IMR-90 (cell line): Measurements from ENCODE around the gene IFT74. TPM values are rescaled to one million over a fixed set of nuclear protein-coding genes. Genes with fewer than 3 reads are reported as not detected.

ENCODE experiments used
- ATAC-seq: fragments of 200-7000 bp; cut with Tn5 transposase; 2 replicates; pipeline ENCODE4 v1.9.1; 2020; ENCODE audit warnings: low read depth, mild to moderate bottlenecking, moderate library complexity
- BruUV-seq: library from RNA; stranded (reverse); fragments of 400-500 nt; replicated peaks from 2 replicates; lab custom pipeline; 2021; lab: Mats Ljungman, UMichigan
- CTCF ChIA-PET: fragments of 300-600 bp; formaldehyde crosslinking; extraction: SDS; loops from one replicate; lab custom pipeline; 2021; ENCODE audit warnings: antibody characterized with exemption; lab: Yijun Ruan, JAX
- POLR2A ChIA-PET: fragments of 300-600 bp; sonication (Branson Sonifier 250); formaldehyde crosslinking; loops from one replicate; lab custom pipeline; 2022; ENCODE audit warnings: antibody characterized with exemption; ENCODE audit not compliant: unreplicated experiment; lab: Charles Lee
- DNase-seq: peaks from one replicate; pipeline ENCODE4 v3.0.0; 2013
- H2AFZ ChIP-seq: replicated peaks from 2 replicates; pipeline ENCODE3; 2013; ENCODE audit warnings: low read length, mild to moderate bottlenecking; ENCODE audit not compliant: poor library complexity
- H2AK5ac ChIP-seq: 2 replicates; pipeline ENCODE4 v1.6.1; 2013; ENCODE audit warnings: low read depth, low read length, inconsistent platforms
- H2AK9ac ChIP-seq: replicated peaks from 2 replicates; pipeline ENCODE3; 2013; ENCODE audit warnings: mild to moderate bottlenecking, low read depth, low read length, moderate library complexity; ENCODE audit not compliant: poor library complexity
- H2BK120ac ChIP-seq: 2 replicates; pipeline ENCODE4 v1.6.1; 2013; ENCODE audit warnings: low read depth, low read length, inconsistent platforms
- H2BK15ac ChIP-seq: 3 replicates; pipeline ENCODE4 v1.6.1; 2013; ENCODE audit warnings: low read depth, low read length, inconsistent platforms
- H2BK20ac ChIP-seq: 2 replicates; pipeline ENCODE4 v1.6.1; 2013; ENCODE audit warnings: low read depth, mild to moderate bottlenecking, inconsistent platforms, low read length, moderate library complexity
- H2BK5ac ChIP-seq: 2 replicates; pipeline ENCODE4 v1.6.1; 2013; ENCODE audit warnings: mild to moderate bottlenecking, low read depth, low read length, inconsistent platforms; ENCODE audit not compliant: poor library complexity, severe bottlenecking
- H3K14ac ChIP-seq: replicated peaks from 2 replicates; pipeline ENCODE4 v1.6.1; 2013; ENCODE audit warnings: low read depth, low read length, inconsistent platforms
- H3K18ac ChIP-seq: 2 replicates; pipeline ENCODE4 v1.6.1; 2013; ENCODE audit warnings: low read depth, low read length, control low read depth
- H3K23ac ChIP-seq: 2 replicates; pipeline ENCODE4 v1.6.1; 2013; ENCODE audit warnings: low read depth, low read length, inconsistent platforms
- H3K27ac ChIP-seq: 2 replicates; pipeline ENCODE4 v1.5.1; 2013; ENCODE audit warnings: mild to moderate bottlenecking, control low read depth, low read length; ENCODE audit not compliant: insufficient read depth
- H3K27me3 ChIP-seq: 2 replicates; pipeline ENCODE4 v1.6.1; 2013; ENCODE audit warnings: low read length; ENCODE audit not compliant: control insufficient read depth, insufficient read depth
- H3K36me3 ChIP-seq: 2 replicates; pipeline ENCODE4 v1.6.1; 2013; ENCODE audit warnings: low read length, mixed read lengths; ENCODE audit not compliant: control insufficient read depth, insufficient read depth
- H3K4ac ChIP-seq: 2 replicates; pipeline ENCODE4 v1.6.1; 2013; ENCODE audit warnings: low read depth, low read length, inconsistent platforms
- H3K4me1 ChIP-seq: 2 replicates; pipeline ENCODE4 v1.6.1; 2013; ENCODE audit warnings: low read length, mixed read lengths; ENCODE audit not compliant: control insufficient read depth, insufficient read depth
- H3K4me2 ChIP-seq: 2 replicates; pipeline ENCODE4 v1.6.1; 2013; ENCODE audit warnings: low read depth, mild to moderate bottlenecking, control low read depth, low read length, moderate library complexity
- H3K4me3 ChIP-seq: 2 replicates; pipeline ENCODE4 v1.5.1; 2013; ENCODE audit warnings: low read depth, mild to moderate bottlenecking, control low read depth, low read length, moderate library complexity; ENCODE audit not compliant: insufficient read depth
- H3K56ac ChIP-seq: 2 replicates; pipeline ENCODE4 v1.6.1; 2013; ENCODE audit warnings: low read length, inconsistent platforms; ENCODE audit not compliant: insufficient read depth; ENCODE audit errors: extremely low read depth
- H3K79me1 ChIP-seq, 2 experiments: 2 replicates each; pipeline ENCODE4 v1.6.1; 2013; ENCODE audit warnings: low read length in 2 of 2, inconsistent platforms in 1 of 2, low read depth in 1 of 2
- H3K9ac ChIP-seq: 2 replicates; pipeline ENCODE4 v1.6.1; 2013; ENCODE audit warnings: low read depth, low read length, control low read depth
- H3K9me1 ChIP-seq: 2 replicates; pipeline ENCODE4 v1.6.1; 2013; ENCODE audit warnings: low read length, inconsistent platforms; ENCODE audit not compliant: insufficient read depth
- H3K9me3 ChIP-seq: 2 replicates; pipeline ENCODE4 v1.6.1; 2013; ENCODE audit warnings: low read length; ENCODE audit not compliant: control insufficient read depth, insufficient read depth
- H4K20me1 ChIP-seq: 2 replicates; pipeline ENCODE4 v1.6.1; 2013; ENCODE audit warnings: low read length, inconsistent platforms; ENCODE audit not compliant: insufficient read depth
- H4K5ac ChIP-seq: 2 replicates; pipeline ENCODE4 v1.6.1; 2013; ENCODE audit warnings: mild to moderate bottlenecking, low read depth, low read length, control low read depth
- H4K8ac ChIP-seq, 2 experiments: 2 replicates each; pipeline ENCODE4 v1.6.1; 2013; ENCODE audit warnings: low read depth in 2 of 2, low read length in 2 of 2, control low read depth in 1 of 2, inconsistent platforms in 1 of 2
- H4K91ac ChIP-seq: 2 replicates; pipeline ENCODE4 v1.6.1; 2013; ENCODE audit warnings: low read depth, low read length, inconsistent platforms; ENCODE audit not compliant: insufficient read depth
- CHD1 ChIP-seq: IDR thresholded peaks from 2 replicates; pipeline ENCODE4 v1.6.1; 2012; ENCODE audit warnings: low read depth, low read length, improper control_type of control experiment
- ELK1 ChIP-seq: fragments of 150-350 bp; IDR thresholded peaks from 2 replicates; pipeline ENCODE4 v1.6.1; 2016; ENCODE audit warnings: low read depth, mild to moderate bottlenecking, low read length, moderate library complexity, borderline replicate concordance
- MAZ ChIP-seq: IDR thresholded peaks from 2 replicates; pipeline ENCODE4 v1.6.1; 2012; ENCODE audit warnings: low read depth, mild to moderate bottlenecking, low read length, improper control_type of control experiment, moderate library complexity, borderline replicate concordance
- RAD21 ChIP-seq: IDR thresholded peaks from 2 replicates; pipeline ENCODE4 v1.6.1; 2012; ENCODE audit warnings: low read length, improper control_type of control experiment
- USF2 ChIP-seq: fragments of 150-350 bp; IDR thresholded peaks from 2 replicates; pipeline ENCODE4 v1.6.1; 2017; ENCODE audit warnings: mild to moderate bottlenecking, antibody characterized with exemption, low read length, low read depth
- WGBS, 2 experiments: methylation state at CpG; one replicate each; pipeline versions ENCODE4 v1.1.5 to v1.1.7; 2013; ENCODE audit warnings: missing lambda C conversion rate in 2 of 2; ENCODE audit not compliant: insufficient read length in 1 of 2; ENCODE audit errors: extremely low coverage in 2 of 2; 5-methylcytosine and 5-hydroxymethylcytosine counted together
- dilution Hi-C: fragments of 300-500 bp; cut with HindIII; formaldehyde crosslinking; loops from one replicate; pipeline ENCODE4 v1.14.3; 2018; ENCODE audit warnings: low sequenced_read_pairs; ENCODE audit not compliant: unreplicated experiment
- in situ Hi-C: fragments of 300-500 bp; cut with MboI; formaldehyde crosslinking; loops from 3 replicates; pipeline ENCODE4 v1.14.3; 2019; ENCODE audit warnings: low sequenced_read_pairs, inconsistent platforms, mixed read lengths
- intact Hi-C: fragments of 100-400 bp; cut with micrococcal nuclease; formaldehyde crosslinking; loops from 2 replicates; pipeline ENCODE4 v1.10.0; 2022
- polyA plus RNA-seq, 3 experiments: library from polyadenylated mRNA; depleted of rRNA; stranded (reverse); fragments of >200 nt; gene quantifications; 2 replicates each; pipeline ENCODE4 v1.2.3, GENCODE V29; 2012; ENCODE audit warnings: low replicate concordance in 1 of 3
- total RNA-seq: library from RNA; depleted of rRNA; stranded (reverse); fragments of >200 nt; gene quantifications from 2 replicates; pipeline ENCODE4 v1.2.3, GENCODE V29; 2012
- TF ChIP-seq, protein P1 (sequence below): conservative IDR thresholded peaks from 2 replicates; pipeline ENCODE4 v1.5.1; 2012; ENCODE audit warnings: mild to moderate bottlenecking, low read depth, low read length, improper control_type of control experiment

Gene IFT74
- total and polyA plus RNA-seq, 2 of the 4 experiments (the other 2 are of a cell fraction): 4.6 to 12.2 TPM

- no peak for TF ChIP-seq MAZ
Measured at GRCh38 chr9:26939955-26940711, 16.1 kb upstream of the IFT74 start (continued).

- no peak overlapping the region for H4K5ac ChIP-seq
- no peak overlapping the region for H3K23ac ChIP-seq
- WGBS, 2 experiments: no CpG with 5 or more reads among the region's 1 CpG
- no peak overlapping the region for H2AK9ac ChIP-seq
- no peak overlapping the region for H3K4ac ChIP-seq
- no peak overlapping the region for H3K27ac ChIP-seq
- in situ Hi-C loops: no loop called here
- H4K8ac ChIP-seq: no peak overlapping the region
- H3K4me3 ChIP-seq: no peak overlapping the region
- intact Hi-C loops: loop anchor here (10.0 kb wide), 3 partner anchors 144 to 244 kb away; no protein-coding TSS in a partner anchor
- no TSS peak for BruUV-seq
- no peak overlapping the region for H3K14ac ChIP-seq
- H3K27me3 ChIP-seq: no peaks in the 10 kb centered on the region
- ATAC-seq: no peak
- H3K4me2 ChIP-seq: no peak overlapping the region
- no peak for TF ChIP-seq USF2
- TF ChIP-seq CHD1: no peak
- TF ChIP-seq MAZ: no peak
- no peak for TF ChIP-seq RAD21
- TF ChIP-seq, protein P1, sequence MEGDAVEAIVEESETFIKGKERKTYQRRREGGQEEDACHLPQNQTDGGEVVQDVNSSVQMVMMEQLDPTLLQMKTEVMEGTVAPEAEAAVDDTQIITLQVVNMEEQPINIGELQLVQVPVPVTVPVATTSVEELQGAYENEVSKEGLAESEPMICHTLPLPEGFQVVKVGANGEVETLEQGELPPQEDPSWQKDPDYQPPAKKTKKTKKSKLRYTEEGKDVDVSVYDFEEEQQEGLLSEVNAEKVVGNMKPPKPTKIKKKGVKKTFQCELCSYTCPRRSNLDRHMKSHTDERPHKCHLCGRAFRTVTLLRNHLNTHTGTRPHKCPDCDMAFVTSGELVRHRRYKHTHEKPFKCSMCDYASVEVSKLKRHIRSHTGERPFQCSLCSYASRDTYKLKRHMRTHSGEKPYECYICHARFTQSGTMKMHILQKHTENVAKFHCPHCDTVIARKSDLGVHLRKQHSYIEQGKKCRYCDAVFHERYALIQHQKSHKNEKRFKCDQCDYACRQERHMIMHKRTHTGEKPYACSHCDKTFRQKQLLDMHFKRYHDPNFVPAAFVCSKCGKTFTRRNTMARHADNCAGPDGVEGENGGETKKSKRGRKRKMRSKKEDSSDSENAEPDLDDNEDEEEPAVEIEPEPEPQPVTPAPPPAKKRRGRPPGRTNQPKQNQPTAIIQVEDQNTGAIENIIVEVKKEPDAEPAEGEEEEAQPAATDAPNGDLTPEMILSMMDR: no peak
- TF ChIP-seq ELK1: no peak
- H2AK5ac ChIP-seq: no peak overlapping the region
- H3K18ac ChIP-seq: no peak overlapping the region
- CTCF ChIA-PET: no interaction called here
- peaks cover 4% of the 10 kb centered on the region for H3K9me3 ChIP-seq
- dilution Hi-C loops: no loop called here
- no peak overlapping the region for H2BK5ac ChIP-seq
- H3K9ac ChIP-seq: no peak overlapping the region
- H3K79me1 ChIP-seq: peaks cover 9 to 27% of the 10 kb centered on the region in 2 experiments; a peak in 3 of 4 replicates
- no peak overlapping the region for H4K91ac ChIP-seq
- H2BK20ac ChIP-seq: no peak overlapping the region
- no peak overlapping the region for H3K56ac ChIP-seq
- H3K9me1 ChIP-seq: peaks cover 5% of the 10 kb centered on the region
- H4K20me1 ChIP-seq: peaks cover 25% of the 10 kb centered on the region
- DNase-seq: no peak
- peaks cover 4% of the 10 kb centered on the region for H3K36me3 ChIP-seq
- no peak overlapping the region for H2AFZ ChIP-seq
- POLR2A ChIA-PET: no interaction called here
- H2BK120ac ChIP-seq: no peak overlapping the region
- H3K4me1 ChIP-seq: peaks cover 5% of the 10 kb centered on the region
- H2BK15ac ChIP-seq: no peak overlapping the region
Measured at GRCh38 chr9:26940779-26941178, 15.4 kb upstream of the IFT74 start.
